GM18505 (cell line): Measurements from ENCODE around the gene HAPSTR1.

Source experiments
- ATAC-seq: cut with Tn5 transposase; IDR thresholded peaks from one replicate; pipeline ENCODE4 v1.9.1; 2021; ENCODE audit not compliant: unreplicated experiment
- POLR2A ChIP-seq: IDR thresholded peaks from 4 replicates; pipeline ENCODE4 v1.6.1; 2011; ENCODE audit warnings: borderline replicate concordance; ENCODE audit not compliant: insufficient read depth, insufficient read length; ENCODE audit errors: extremely low read depth

HAPSTR1 gene

DNA sequence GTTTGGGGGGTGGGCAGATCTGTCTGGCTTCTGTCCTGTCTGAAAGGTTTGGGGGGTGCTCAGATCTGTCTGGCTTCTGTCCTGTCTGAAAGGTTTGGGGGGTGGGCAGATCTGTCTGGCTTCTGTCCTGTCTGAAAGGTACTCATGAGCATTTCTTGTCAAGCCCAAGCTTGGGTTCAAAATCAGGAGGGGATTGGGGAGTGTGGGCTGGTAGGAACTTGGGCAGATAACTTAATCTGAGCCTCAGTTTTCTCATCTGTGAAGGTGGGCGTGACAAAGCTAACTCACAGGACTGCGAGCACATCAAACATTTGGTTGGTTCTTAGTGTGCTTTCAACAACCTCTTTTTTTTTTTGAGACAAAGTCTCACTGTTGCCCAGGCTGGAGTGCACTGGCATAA is 35.2 kb downstream of the HAPSTR1 start:
- no peak for ATAC-seq
- no peak for TF ChIP-seq POLR2A

DNA sequence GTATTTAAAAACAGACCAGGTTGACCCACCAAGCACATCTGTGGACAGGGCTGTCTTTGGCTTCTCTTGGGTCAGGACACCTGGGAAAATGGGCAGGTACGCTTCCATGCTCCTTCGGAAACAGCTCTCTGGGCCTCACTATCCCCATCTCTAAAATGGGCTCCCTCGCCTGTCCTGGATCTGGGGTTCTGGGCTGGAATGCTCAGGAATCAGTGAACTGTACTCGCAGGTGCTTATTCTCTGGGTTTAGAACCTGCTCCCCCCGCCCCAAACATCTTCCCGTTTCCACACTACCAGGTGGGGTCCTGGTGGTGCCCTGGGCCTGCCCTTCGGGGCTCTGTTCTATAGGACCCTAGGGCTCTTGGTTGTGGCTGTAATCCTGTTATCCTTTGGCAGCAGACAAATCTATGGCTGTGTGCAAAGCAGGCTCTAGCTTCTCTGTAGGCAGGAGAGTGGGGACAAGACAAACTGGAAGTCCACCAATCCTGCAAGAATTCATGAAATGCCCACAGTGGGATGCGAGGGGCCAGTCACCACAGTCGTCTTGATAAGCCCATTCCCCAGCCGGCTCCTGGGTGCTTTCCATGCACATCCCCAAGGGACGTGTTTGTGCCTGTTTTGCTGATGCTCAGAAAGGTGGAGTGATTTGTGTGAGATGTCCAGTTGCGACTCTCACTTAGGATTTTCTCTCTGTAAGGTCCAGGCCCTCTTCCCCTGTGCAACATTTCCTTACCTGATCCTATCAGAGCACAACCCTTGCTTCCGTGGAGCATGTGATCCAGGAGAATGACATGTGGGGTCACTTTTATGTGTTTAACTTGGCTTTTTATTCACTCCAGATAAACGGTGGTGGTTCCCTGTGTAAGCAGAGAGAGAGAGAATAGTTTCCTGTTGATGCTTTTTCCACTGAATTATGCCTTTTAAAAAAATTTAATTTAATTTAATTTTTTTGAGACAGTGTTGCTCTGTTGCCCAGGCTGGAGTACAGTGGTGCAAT is 37.2 kb downstream of the HAPSTR1 start:
- TF ChIP-seq POLR2A = no peak
- ATAC-seq = no peak

GRCh38 chr16:9134306-9134705 is 42.9 kb downstream of the HAPSTR1 start:
- TF ChIP-seq POLR2A = no peak
- no peak for ATAC-seq

GRCh38 chr16:9134739-9135138 is 43.3 kb downstream of the HAPSTR1 start:
- peak; percentile 50 for ATAC-seq
- TF ChIP-seq POLR2A = no peak

DNA sequence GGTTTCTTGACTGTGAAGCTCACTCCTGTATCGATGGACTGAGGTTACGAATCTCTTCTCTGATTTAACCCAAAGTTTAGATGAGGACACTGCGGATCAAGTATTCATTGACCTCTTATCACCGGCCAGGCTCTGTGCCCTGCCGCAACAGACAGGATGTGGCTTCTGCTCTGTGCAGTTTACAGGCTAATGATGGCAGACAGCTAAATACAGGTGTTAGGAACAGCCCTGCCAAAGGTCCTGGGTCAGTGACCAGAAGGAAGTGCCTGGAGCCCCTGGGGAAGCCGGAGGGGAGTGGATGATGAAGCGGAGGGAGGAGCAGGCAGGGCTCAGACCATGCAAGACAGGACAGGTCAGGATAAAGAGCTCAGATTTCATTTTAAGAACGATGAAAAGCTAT is 44.4 kb downstream of the HAPSTR1 start:
- TF ChIP-seq POLR2A = no peak
- ATAC-seq = no peak

- ATAC-seq = no peak
- TF ChIP-seq POLR2A = no peak
Measured at GRCh38 chr16:9136596-9136995, 45.2 kb downstream of the HAPSTR1 start.

DNA sequence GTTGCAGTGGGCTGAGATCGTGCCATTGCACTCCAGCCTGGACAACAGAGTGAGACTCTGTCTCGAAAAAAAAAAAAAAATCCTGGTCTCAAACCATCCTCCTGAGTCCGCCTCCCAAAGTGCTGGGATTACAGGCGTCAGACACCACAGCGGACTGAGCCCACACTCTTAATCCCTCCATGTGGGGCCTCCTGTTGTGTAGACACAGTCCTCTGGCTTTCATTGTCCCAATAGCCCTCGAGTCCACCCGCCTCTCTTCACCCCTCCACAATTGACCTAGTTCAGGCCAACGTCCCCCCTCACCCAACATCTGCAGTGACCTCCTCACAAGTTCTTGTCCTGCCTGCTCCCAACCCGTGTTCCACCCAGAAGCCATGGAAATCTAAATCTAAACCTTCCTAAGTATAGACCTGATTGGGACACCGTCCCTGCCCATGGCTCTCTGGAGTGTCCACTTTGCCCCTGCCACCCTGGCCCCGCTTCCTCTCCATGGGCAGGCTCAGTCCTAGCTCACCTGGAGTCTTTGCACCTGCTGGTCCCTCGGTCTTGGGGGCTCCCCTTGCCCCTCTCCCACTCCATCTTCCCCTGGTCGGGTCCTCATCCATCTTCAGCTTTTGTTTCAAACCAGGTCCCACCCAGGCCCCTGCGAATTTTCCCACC is 46.7 kb downstream of the HAPSTR1 start:
- no peak for ATAC-seq

DNA sequence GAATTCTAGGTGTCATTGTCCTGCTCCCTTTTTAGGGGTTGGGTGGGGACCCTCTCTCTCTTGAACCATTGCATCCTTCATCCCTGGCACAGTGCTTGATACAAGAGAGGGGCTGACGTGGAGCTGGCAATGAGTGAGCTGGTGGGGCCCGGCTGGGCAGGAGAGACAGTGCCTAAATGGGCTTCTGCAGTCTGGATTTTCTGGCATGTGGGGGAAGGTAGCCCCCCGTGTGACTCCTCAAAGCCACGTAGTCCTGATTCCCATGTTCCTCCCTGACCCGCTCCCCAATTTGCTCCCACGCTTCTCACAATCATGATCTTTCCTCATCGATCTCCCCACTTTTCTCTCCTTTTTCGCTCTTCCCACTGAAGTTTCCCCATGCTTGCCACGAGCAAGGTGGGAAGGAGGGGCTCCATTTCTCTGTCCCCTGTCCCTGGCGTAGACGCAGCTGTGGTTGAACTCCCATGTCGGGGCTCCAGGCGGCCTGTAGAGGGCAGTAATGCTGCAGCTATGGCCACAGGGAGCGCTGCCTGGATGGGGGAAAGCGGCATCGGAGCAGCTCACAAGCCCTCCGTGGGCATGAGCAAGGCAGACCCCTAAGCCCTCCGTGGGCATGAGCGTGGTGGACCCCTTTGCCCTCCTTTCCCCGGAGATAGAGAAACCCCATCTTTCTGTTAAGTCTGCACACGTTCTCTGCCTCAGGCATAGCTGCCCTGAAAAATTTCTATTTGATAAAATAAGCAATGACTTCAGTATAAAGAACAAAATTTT is 47.5 kb downstream of the HAPSTR1 start:
- peak; percentile 36 for ATAC-seq
- no peak for TF ChIP-seq POLR2A

More for the DNA sequence above, 46.7 kb downstream of the HAPSTR1 start:
- no peak for TF ChIP-seq POLR2A

DNA sequence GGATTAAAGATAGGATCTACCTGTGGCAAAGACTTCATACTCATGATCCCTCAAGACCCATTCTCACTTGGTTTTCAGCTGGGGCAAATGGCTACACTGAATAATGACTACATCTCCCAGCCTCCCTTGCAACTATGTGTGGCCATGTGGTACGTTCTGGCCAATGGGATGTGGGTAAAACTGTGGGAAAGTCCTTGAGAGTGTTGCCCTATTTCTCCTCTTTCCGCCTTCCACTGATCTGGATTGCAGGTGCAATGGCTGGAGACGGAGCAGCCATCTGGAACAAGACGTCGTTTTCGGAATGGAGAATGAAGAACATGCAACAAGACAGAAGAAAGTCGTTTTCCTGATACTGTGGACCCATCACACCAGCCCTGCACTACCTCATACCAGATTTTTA is 48.5 kb downstream of the HAPSTR1 start:
- TF ChIP-seq POLR2A = no peak

More for the DNA sequence above, 48.5 kb downstream of the HAPSTR1 start:
- no peak for ATAC-seq
